Measurements from ENCODE around the gene MCL1.

Gene MCL1

GRCh38 chr1:150535511-150536287 is 43.7 kb downstream of the MCL1 start:
- DNase-seq = no peak

DNA sequence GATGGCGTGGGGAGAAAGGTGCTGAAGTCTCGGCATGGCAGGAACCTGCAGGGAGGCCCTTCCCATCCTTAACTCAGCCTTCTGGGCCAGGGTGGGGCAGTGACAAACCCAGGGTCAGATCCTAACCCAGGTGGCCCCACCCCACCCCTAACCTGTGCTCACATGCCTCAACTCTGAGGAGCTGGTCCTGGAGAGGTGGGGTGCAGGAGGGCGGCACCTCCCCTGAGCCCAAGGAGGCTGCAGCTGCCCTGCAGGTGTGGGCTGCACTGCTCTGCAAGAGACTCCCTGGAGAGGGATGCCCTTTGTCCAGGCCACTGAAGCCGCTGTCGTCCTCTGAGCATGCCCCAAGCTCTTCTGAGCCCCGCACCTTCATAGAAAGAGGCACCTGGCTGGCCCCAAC is 45.4 kb downstream of the MCL1 start:
- DNase-seq = no peak

DNA sequence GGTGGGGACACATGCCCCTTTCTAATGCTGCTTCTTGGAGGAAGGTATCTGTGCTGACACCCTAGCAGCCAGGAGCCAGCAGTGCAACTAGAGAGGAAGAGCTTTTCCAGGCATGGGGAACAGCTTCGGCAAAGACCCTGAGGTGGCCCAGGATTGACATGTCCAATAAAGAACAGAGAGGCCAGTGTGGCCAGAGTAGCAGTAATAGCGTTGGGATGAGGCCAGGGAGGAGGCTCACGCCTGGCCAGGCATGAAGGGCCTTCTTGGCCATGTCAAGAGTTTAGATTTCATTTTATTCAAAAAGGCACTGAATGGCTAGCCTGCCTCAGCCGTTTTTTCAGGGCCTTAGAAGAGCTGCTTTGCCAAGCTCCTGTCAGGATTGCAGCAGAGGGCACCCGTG is 46.5 kb downstream of the MCL1 start:
- no peak for DNase-seq

- no peak for DNase-seq
These were observed 48.8 kb downstream of the MCL1 start for GRCh38 chr1:150530491-150531159.

GRCh38 chr1:150529017-150529416 is 50.4 kb downstream of the MCL1 start:
- DNase-seq = no peak

DNA sequence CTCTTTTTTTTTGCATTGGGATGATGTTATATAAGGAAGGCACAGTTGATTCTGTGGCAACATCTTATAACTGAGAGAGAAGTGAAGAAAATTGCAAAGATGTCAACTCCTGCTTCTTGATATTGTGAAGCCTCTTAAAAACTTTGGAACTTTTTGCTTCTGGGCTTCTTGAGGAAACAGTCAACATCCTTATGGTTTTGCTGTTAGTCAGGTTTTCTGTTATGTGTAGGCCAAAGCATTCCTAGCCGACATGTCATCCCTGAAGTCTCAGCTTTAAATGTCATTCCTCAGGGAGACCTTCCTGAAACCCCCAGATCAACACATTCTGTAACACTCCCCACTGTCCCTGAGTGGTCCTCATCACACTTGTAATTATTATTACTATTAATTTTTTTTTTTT is 51.2 kb downstream of the MCL1 start:
- no peak for DNase-seq

DNA sequence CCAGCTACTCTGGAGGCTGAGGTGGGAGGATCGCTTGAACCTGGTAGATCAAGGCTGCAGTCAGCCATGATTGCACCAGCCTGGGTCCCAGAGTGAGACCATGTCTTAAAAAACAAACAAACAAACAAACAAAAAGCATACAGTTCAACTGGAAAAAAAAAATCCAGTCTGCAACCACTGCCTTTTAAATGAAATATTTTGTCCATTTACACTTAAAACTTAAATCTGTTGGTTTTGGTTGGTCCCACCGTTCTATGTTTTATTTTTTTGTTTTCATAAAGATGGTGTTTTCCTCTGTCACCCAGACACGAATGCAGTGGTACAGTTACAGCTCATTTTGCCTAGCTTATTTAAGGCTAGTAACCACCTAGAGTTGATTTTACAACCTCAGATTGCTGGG is 54.1 kb downstream of the MCL1 start:
- no peak for DNase-seq
